ENCODE results near the gene PLAU. TPM values are rescaled to one million over a fixed set of nuclear protein-coding genes. Genes with fewer than 3 reads are reported as not detected.
A peak's percentile ranks its signal among the peaks of the same experiment; 100 is the strongest.

PLAU gene
- total and polyA plus RNA-seq, 9 of the 15 experiments (the other 6 are each of a cell fraction or from before 2014, with no cell fraction given), result 2.1 to 16.9 (median 3.3) TPM

GRCh38 chr10:73907841-73908517 lies 3.0 kb upstream of the PLAU start:
- no peak for FAIRE-seq
- POLR2A ChIA-PET, result interaction anchor here (0.7 to 1.9 kb wide), 3 partner anchors 9 to 92 kb away, joined by 3 to 9 read pairs (median 3); no protein-coding TSS in a partner anchor
- TSS peak; percentile 38 for BruUV-seq (replicated peaks)

More at GRCh38 chr10:73907841-73908517, 3.0 kb upstream of the PLAU start:
- DNase-seq (ENCODE audit: extremely low read depth in 1 of 4, low spot score in 3 of 4), result peak in 2 of 4 experiments; percentile 13 to 45
- Histone ChIP-seq H3K27ac (ENCODE audit: extremely low read depth, low read depth, low read length) (peak overlapping the region; percentile 37; the same call in 1 of the 3 replicates), H3K9me3 (replicated peaks; ENCODE audit: control insufficient read depth, insufficient read depth, low read depth, low read length) (no peaks in the 10 kb centered on the region), H3K79me2 (ENCODE audit: control insufficient read depth, insufficient read depth, low read length) (no peaks in the 10 kb centered on the region), H3K9me1 (ENCODE audit: control insufficient read depth, insufficient read depth, low read length) (no peaks in the 10 kb centered on the region), H2AFZ (ENCODE audit: low read depth, low read length) (peak overlapping the region; percentile 66), H3K27me3 (ENCODE audit: control insufficient read depth in 2 of 2, insufficient read depth in 2 of 2, low read length in 2 of 2) (no peaks in the 10 kb centered on the region; a peak in 1 of 5 replicates), H3K9ac (ENCODE audit: insufficient read depth in 1 of 2, low read depth in 2 of 2, low read length in 2 of 2) (peak overlapping the region in 1 of 2 experiments; percentile 26; a peak in 1 of 4 replicates), H4K20me1 (replicated peaks; ENCODE audit: control insufficient read depth, insufficient read depth, low read length) (no peaks in the 10 kb centered on the region), H3K36me3 (ENCODE audit: control insufficient read depth, insufficient read depth, low read length) (no peaks in the 10 kb centered on the region), H3K4me1 (replicated peaks in 1 of 2; ENCODE audit: control insufficient read depth in 2 of 2, insufficient read depth in 2 of 2, low read length in 2 of 2) (peaks cover 25 to 38% of the 10 kb centered on the region in 2 experiments), H3K4me3 (no peak overlapping the region), H3K4me2 (ENCODE audit: insufficient read depth, low read length) (peak overlapping the region; percentile 1; the same call in 1 of the 2 replicates)
- CTCF ChIA-PET (ENCODE audit: low intra/inter-chr PET ratio), result no interaction called here
- TF ChIP-seq MBD2 (IDR thresholded peaks at IDR 0.05; ENCODE audit: borderline replicate concordance, low read depth), result no peak
- TF ChIP-seq KDM5B (IDR thresholded peaks at IDR 0.05; ENCODE audit: insufficient replicate concordance, low read depth, low read length), result peak; percentile 37
- no peak for TF ChIP-seq ZBTB9 (CRISPR knock-in tag; IDR thresholded peaks at IDR 0.05)
- TF ChIP-seq SP2 (IDR thresholded peaks at IDR 0.05; ENCODE audit: extremely low read depth, low read depth, low read length, poor library complexity, severe bottlenecking), result no peak
- no peak for TF ChIP-seq ERF (CRISPR knock-in tag; IDR thresholded peaks at IDR 0.05)
- TF ChIP-seq SPI1 (IDR thresholded peaks at IDR 0.05; ENCODE audit: borderline replicate concordance, low read depth, low read length), result peak; percentile 16; the same call in 1 of the 2 replicates
- TF ChIP-seq ELF4 (CRISPR knock-in tag; IDR thresholded peaks at IDR 0.05), result no peak
- TF ChIP-seq RBBP5 (IDR thresholded peaks at IDR 0.05; ENCODE audit: borderline replicate concordance, insufficient read depth, low read length, poor library complexity, severe bottlenecking), result peak; percentile 36
- TF ChIP-seq GATAD2A (IDR thresholded peaks at IDR 0.05), result peak; percentile 46; the same call in 1 of the 2 replicates
- 0 out of 2 replicates have a peak, but pooled peaks have one; percentile 15 for TF ChIP-seq JUND (IDR thresholded peaks at IDR 0.05; ENCODE audit: borderline replicate concordance, low read depth, low read length)
- TF ChIP-seq JUND (tag; IDR thresholded peaks at IDR 0.05; ENCODE audit: borderline replicate concordance, low read depth, low read length), result 0 out of 3 replicates have a peak, but pooled peaks have one; percentile 13
- peak; percentile 59 for TF ChIP-seq ZKSCAN8 (CRISPR knock-in tag; IDR thresholded peaks at IDR 0.05)
- TF ChIP-seq PTBP1 (IDR thresholded peaks at IDR 0.05; ENCODE audit: low read depth, low read length), result no peak
- 0 out of 2 replicates have a peak, but pooled peaks have one; percentile 57 for TF ChIP-seq ZNF830 (CRISPR knock-in tag; IDR thresholded peaks at IDR 0.05)
- no peak for TF ChIP-seq NCOA4 (IDR thresholded peaks at IDR 0.05; ENCODE audit: partially characterized antibody)
- no peak for TF ChIP-seq HNRNPK (IDR thresholded peaks at IDR 0.05; ENCODE audit: low read depth, low read length, poor library complexity, severe bottlenecking)
- intact Hi-C loops (cut with micrococcal nuclease), result no loop called here
- 32% methylated on average over 6 of the region's 6 CpGs for WGBS (ENCODE audit: insufficient coverage, low coverage, missing lambda C conversion rate)
- in situ Hi-C loops (cut with MboI), result no loop called here
- 0 out of 3 replicates have a peak, but pooled peaks have one; percentile 5 for ATAC-seq

All from K562 (cell line).